HG03196 (cell line): ENCODE measurements around the gene PLBD2.

Experiments used
- ATAC-seq: cut with Tn5 transposase; IDR thresholded peaks from one replicate; pipeline ENCODE4 v1.9.1; 2021; ENCODE audit not compliant: unreplicated experiment

Gene PLBD2

GRCh38 chr12:113368331-113368730 is 9.9 kb downstream of the PLBD2 start:
- ATAC-seq: no peak

- ATAC-seq: no peak
These were observed 11.1 kb downstream of the PLBD2 start for GRCh38 chr12:113369391-113369985.

- ATAC-seq: no peak
These were observed 12.7 kb downstream of the PLBD2 start for GRCh38 chr12:113370923-113371682.

GRCh38 chr12:113371808-113372207 is 13.4 kb downstream of the PLBD2 start:
- ATAC-seq: no peak

GRCh38 chr12:113372371-113372770 is 14.0 kb downstream of the PLBD2 start:
- ATAC-seq: no peak

GRCh38 chr12:113373440-113373839 is 15.1 kb downstream of the PLBD2 start:
- ATAC-seq: no peak

- no peak for ATAC-seq
These were observed 15.6 kb downstream of the PLBD2 start for GRCh38 chr12:113373969-113374368.

GRCh38 chr12:113374823-113375428 is 16.5 kb downstream of the PLBD2 start:
- ATAC-seq: no peak

GRCh38 chr12:113378291-113378690 is 19.9 kb downstream of the PLBD2 start:
- no peak for ATAC-seq

GRCh38 chr12:113381220-113381619 is 22.8 kb downstream of the PLBD2 start:
- no peak for ATAC-seq

GRCh38 chr12:113382206-113382605 is 23.8 kb downstream of the PLBD2 start:
- no peak for ATAC-seq

- no peak for ATAC-seq
These were observed 26.4 kb downstream of the PLBD2 start for GRCh38 chr12:113384778-113385177.

- ATAC-seq: no peak
These were observed 27.0 kb downstream of the PLBD2 start for GRCh38 chr12:113385282-113385882.

GRCh38 chr12:113386866-113387566 is 28.6 kb downstream of the PLBD2 start:
- no peak for ATAC-seq

- ATAC-seq: no peak
These were observed 29.2 kb downstream of the PLBD2 start for GRCh38 chr12:113387631-113388030.

GRCh38 chr12:113388351-113388750 is 30.0 kb downstream of the PLBD2 start:
- ATAC-seq: no peak

- ATAC-seq: no peak
These were observed 32.0 kb downstream of the PLBD2 start for GRCh38 chr12:113390064-113391043.

GRCh38 chr12:113391145-113391544 is 32.8 kb downstream of the PLBD2 start:
- no peak for ATAC-seq

- ATAC-seq: no peak
These were observed 33.4 kb downstream of the PLBD2 start for GRCh38 chr12:113391650-113392337.
